ENCODE data around the gene PACSIN2.

DNA sequence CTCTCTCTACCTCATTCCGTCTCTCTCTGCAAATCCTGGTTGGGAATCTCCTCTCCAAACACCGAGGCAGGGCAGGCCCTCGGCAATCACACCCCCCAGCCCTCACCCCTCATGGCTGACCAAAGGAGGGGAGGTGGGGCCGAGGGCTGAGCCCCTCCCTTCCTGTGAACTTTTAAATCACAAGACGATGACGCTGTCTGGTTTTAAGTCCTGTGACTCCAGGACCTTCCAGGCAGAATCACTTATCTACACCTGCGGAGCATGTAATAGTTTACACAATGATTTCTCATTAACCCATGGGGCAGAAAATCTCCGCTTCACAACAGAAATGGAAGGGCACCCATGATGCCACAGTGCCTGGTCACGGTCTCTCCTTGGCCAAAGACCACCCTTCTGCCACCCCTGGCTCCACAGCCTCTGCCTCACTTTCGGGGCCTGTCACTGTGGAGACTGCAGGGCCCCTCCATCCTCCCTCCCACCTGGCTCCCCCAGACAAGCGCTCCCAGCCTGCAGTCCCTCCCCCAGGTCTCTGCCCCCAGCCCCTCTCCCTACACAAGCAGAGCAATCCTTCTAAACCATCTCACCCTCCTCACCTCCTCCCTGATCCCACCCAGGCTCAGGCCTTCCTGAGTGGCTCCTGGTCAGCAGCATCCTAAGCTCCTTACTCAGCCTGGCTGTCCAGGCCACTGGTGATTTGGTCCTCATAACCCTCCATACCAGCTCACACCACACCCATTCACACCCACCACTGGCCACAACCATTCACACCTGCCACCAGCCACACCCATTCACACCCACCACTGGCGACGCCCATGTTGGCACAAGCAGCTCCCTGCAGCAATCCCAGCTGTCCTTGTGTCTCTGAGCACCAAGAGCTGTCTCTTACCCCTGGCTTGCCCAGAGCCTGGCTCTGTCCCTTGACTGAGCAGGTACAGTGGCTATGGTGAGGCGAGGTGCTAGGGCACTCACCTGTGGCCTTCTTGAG, 127.1 kb downstream of the PACSIN2 start:
- TF ChIP-seq POLR2AphosphoS5 (IDR thresholded peaks at IDR 0.05; ENCODE audit: low read depth, low read length) (no peak), SIN3A (IDR thresholded peaks at IDR 0.05; ENCODE audit: borderline replicate concordance, insufficient read depth, low read length) (no peak), TAF1 (IDR thresholded peaks at IDR 0.05; ENCODE audit: borderline replicate concordance, insufficient read depth, low read length) (no peak)
- TF ChIP-seq, protein P1, sequence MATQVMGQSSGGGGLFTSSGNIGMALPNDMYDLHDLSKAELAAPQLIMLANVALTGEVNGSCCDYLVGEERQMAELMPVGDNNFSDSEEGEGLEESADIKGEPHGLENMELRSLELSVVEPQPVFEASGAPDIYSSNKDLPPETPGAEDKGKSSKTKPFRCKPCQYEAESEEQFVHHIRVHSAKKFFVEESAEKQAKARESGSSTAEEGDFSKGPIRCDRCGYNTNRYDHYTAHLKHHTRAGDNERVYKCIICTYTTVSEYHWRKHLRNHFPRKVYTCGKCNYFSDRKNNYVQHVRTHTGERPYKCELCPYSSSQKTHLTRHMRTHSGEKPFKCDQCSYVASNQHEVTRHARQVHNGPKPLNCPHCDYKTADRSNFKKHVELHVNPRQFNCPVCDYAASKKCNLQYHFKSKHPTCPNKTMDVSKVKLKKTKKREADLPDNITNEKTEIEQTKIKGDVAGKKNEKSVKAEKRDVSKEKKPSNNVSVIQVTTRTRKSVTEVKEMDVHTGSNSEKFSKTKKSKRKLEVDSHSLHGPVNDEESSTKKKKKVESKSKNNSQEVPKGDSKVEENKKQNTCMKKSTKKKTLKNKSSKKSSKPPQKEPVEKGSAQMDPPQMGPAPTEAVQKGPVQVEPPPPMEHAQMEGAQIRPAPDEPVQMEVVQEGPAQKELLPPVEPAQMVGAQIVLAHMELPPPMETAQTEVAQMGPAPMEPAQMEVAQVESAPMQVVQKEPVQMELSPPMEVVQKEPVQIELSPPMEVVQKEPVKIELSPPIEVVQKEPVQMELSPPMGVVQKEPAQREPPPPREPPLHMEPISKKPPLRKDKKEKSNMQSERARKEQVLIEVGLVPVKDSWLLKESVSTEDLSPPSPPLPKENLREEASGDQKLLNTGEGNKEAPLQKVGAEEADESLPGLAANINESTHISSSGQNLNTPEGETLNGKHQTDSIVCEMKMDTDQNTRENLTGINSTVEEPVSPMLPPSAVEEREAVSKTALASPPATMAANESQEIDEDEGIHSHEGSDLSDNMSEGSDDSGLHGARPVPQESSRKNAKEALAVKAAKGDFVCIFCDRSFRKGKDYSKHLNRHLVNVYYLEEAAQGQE (IDR thresholded peaks at IDR 0.05; ENCODE audit: insufficient read depth in 1 of 2, low read depth in 2 of 2, low read length in 2 of 2), result no peak

Measured in PFSK-1 (cell line).